NK-92 (cell line): ENCODE results near the gene ST8SIA5.
"Not testable (repeated sequence)": the region's sequence is repeated elsewhere in the genome, so short reads cannot be mapped to it uniquely, and the experiment has no call there.

Source experiments
- DNase-seq: peaks from one replicate; lab custom pipeline; 2025; ENCODE audit not compliant: unreplicated experiment; lab: John Stamatoyannopoulos, UW

The ST8SIA5 gene

GRCh38 chr18:46756559-46757201 lies at the start of gene ST8SIA5:
Gene ST8SIA5, minus strand, starts transcription at chr18:46757053. Its CDS starts 545 bp downstream, at chr18:46756508.
- DNase-seq, result no peak

- not testable (repeated sequence) for DNase-seq
Observed at GRCh38 chr18:46795945-46796344, 39.1 kb upstream of the ST8SIA5 start.

- DNase-seq, result no peak
Observed at GRCh38 chr18:46794607-46795006, 37.8 kb upstream of the ST8SIA5 start.

- DNase-seq, result no peak
Observed at GRCh38 chr18:46793565-46793964, 36.7 kb upstream of the ST8SIA5 start.

DNA sequence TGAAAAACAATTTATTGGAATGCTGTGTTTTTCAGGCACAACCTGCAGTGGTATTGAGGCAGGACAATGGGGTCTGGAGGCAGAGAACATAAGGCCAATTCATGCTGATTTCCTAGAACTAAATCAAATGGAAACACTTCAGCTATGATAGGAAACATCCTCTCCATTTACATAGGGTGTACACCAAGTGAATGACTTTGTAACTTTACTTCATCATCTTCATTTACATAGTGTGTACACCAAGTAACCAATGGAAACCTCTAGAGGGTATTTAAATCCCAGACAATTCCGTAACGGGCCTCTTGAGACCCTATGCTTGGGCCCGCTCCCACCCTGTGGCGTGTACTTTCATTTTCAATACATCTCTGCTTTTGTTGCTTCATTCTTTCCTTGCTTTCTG lies 32.2 kb upstream of the ST8SIA5 start:
- DNase-seq, result no peak

- no peak for DNase-seq
Observed at GRCh38 chr18:46787674-46788073, 30.8 kb upstream of the ST8SIA5 start.

- DNase-seq, result no peak
Observed at GRCh38 chr18:46772357-46772756, 15.5 kb upstream of the ST8SIA5 start.

DNA sequence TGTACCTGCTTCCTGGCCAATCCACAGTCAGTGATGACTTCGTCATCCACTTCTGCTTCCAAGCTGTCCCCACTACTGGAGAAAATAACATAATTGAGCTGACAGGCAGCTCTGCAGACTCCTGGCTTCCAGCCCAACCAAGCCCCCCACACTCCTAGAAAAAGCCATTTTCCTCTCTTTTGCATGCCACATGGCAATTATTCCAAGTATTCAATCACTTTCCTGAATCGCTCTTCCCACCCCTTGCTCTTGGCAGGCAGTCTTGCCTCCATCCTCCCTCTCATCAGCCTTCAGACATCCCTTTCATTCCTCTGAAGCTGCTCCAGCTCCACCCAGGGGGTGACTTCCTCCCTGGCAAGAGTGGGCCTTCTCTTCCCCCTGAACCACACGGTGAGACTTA lies 14.3 kb upstream of the ST8SIA5 start:
- DNase-seq, result no peak

DNA sequence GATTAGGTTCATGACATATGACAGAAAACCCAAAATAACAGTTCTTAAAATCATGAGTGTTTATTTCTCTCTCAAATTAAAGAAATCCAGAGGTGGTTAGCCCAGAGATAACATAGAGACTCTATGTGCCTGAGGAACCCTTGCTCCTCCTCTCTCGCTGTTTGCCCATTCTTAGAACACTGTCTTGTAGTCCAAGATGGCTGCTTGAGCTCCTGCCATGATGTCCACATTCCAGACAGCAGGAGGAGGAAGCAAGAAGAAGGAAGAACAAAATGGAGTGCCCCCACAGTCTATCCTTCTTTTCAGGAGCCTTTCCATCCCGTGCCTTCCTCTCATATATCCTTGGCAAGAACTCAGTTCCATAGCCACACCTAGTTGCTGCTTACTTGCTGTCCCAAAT lies 13.9 kb upstream of the ST8SIA5 start:
- DNase-seq, result no peak

DNA sequence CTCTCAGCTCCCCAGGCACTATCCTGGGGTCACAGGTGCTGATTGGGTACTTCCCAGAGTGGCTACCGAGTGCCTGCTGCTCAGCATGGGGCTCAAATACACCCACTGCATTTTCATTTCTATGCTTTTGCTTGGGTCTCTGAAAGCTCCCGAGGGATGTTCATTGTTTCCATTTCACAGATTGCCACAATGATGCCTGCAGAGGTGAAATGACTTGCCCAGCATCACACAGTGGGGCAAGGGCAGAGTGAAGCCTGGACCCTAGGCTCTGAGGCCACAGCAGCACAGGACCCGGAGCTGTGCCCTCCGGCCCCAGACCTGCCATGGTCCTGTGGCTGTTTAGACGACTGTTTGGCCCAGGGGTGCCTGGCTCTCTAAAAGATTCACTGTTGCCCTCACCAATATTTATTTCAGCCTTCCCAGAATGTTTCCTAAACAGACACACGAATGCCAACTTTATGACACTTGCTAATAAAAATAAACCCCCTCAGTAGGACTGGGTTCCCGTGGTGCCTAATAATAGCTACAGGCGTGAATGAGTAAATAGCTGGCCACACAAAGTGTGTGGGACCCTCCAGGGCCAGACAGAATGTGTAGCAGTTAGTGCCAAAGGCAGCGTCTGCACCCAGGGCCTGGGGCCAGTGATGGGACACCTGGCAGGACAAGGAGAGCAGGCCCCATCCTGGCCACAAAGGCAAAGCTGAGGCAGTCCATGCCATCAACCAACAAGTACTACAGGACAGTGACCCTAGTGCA lies 11.5 kb upstream of the ST8SIA5 start:
- DNase-seq, result no peak

- no peak for DNase-seq
Observed at GRCh38 chr18:46767217-46767616, 10.4 kb upstream of the ST8SIA5 start.

DNA sequence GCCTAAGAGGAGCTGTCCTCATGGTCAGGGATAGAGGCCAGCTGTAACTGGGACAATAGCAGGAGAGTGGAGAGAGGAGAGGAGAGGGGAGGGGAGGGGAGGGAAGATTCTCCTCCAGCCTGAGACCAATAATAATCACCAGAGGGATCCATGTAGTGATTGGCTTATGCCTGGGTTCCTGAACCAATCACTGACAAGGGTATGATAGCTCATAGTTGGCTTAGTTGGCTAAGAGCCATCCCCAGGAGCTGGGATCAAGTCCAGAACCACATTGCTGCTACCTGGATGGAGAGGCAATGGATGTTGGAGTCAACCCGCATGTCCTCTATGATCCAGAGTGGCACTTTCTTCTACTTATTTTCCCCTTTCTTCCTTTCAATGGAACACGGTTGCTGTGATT lies 7.7 kb upstream of the ST8SIA5 start:
- no peak for DNase-seq

DNA sequence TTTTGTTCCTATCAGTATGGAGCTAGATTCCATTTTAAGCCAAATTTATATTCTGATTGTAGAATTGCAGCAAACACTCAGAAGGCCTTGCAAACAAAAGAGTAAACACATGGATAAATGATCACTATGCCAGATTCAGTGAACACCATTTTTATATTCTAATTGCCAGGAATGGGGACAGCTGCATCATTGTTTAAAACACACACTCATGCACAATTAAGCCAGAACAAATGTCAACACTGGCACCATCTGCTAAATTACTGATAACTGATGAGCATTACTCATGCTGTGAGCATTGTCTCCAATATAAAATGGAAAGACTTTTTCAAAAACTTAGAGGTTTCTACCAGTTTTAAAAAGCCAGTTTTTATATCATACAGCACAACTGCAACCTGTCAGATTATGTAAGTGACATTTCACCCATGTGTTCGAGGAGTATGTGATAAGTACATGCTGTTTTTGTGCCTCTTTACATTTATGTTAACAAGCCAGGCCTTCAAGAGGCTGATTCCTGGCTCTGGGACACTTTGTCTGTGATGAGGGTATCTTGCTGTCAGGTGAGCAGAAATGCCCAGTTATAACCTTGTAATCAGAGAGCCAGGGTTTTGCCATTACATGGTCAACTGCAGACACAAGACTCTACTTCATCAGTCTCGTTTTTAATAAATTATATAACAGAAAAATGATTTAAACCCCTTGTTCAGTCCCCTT lies 4.4 kb upstream of the ST8SIA5 start:
- no peak for DNase-seq

GRCh38 chr18:46759890-46760289 lies 3.0 kb upstream of the ST8SIA5 start:
- no peak for DNase-seq

DNA sequence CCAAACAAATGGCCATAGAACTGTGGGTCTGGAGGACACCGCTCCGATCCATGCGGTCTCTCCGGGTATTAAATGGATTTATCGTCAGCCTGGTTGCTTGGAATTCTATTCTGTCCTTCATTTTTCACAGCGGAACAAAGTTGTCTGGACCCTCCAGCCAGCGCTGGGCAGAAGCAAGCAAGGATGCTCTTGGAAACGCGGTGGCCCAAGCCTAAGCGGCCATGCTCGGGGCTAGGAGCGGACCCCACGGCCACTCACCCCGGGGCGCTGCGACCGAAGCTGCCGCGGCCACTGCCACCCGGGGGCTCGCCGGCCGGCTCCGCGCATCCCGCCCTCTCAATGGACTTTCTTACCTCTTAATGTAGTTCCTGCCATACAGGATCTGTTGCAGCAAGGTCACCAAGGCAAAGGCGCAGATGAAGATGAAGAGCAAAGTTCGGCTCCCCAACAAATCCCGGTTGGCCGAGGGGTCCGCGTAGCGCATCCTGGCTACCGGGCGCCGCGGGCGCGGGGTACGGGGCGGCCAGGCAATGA lies 761 bp downstream of the ST8SIA5 start:
- DNase-seq, result no peak

- DNase-seq, result no peak
Observed at GRCh38 chr18:46755315-46756024, 1.4 kb downstream of the ST8SIA5 start.

DNA sequence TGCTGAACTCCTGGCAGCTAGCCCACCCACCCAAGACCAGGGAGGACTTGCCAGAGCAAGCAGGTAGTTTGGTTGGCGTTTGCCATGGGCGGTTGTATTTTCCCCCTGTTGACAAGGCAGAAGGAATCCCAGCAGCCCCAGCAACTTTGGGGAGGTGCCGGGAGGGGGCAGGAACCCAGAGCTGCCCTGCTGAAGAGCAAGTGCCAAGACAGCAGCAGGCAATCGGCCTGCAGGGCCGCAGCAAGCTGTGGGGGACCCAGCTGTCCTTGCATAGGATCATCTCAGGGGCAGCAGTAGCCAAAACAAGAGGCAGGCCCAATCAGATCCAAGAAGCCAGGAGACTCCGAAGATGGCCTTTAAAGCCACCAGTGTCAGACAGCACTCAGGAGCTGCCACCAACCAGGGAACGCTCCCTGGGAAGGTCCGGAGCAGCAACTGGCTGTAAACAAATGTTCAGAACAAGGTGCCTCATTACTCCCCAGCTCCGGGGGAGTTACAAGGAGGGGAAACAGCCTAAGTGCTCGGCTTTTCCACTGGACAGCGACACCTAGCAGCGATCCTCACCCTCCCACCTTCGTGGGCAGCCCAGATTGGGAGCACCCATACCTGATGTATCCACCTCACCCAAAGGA lies 2.1 kb downstream of the ST8SIA5 start:
- no peak for DNase-seq

- DNase-seq, result no peak
Observed at GRCh38 chr18:46754188-46754587, 2.7 kb downstream of the ST8SIA5 start.

DNA sequence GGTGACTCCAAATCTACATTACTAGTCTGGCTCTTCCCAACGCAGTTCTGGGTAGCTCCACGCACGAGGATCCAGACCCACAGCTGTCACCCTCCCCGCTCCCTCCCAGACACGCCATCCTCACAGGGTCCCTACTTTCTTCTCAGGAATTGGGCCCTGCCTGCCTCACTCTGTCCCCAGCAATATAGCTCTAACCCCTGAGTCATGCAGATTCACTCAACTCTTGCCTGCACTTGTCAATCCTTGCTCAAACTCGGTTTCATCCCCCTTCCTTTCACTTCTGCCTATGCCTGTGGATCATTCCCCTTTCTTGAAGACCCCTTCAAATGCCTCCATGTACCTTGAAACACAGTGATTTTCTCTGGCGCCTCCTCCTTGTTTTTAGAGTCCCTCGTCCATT lies 5.0 kb downstream of the ST8SIA5 start:
- no peak for DNase-seq

DNA sequence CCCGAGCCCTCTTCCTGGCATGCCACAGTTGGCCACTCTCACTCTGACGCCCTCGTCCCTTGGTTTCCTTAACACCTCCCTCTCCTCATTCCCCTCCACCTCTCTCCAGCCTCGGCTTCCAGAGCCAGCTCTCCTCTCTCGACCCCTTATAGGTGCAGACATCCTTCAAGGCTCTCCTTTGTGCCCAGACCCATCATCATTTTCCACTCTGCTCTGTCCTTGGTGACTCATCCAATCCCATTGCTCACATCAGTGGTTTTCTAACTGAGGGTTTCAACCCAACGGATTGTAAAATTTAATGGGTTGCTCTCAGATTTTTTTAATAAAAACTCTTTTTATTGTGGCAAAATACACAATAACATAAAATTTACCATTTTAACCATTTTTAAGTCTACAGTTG lies 6.2 kb downstream of the ST8SIA5 start:
- DNase-seq, result no peak

DNA sequence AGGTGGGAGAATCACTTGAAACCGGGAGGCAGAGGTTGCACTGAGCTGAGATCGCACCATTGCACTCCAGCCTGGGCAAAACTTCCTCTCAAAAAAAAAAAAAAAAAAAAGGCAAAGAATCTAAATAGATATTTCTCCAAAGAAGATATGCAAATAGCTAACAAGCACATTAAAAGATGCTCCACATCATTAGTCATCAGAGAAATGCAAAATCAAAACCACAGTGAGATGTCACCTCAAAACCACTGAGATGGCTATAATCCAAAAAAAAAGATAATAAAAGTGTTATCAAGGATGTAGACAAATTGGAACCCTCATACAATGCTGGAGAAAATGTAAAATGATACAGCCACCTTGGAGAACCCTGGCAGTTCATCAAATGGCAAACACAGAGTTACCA lies 8.4 kb downstream of the ST8SIA5 start:
- no peak for DNase-seq
